ENCODE data around the gene STK33.
A peak's percentile ranks its signal among the peaks of the same experiment; 100 is the strongest.

Gene STK33

GRCh38 chr11:8375460-8375859 lies 218.6 kb downstream of the STK33 start:
- TF ChIP-seq CTCF (IDR thresholded peaks at IDR 0.05): no peak
- Histone ChIP-seq H3K4me3 (no peak overlapping the region), H3K27ac (no peak overlapping the region)
- DNase-seq (ENCODE audit: low spot score): peak; percentile 8

- peak; percentile 29 for DNase-seq (ENCODE audit: low spot score)
- Histone ChIP-seq H3K4me3 (no peak overlapping the region), H3K27ac (no peak overlapping the region)
- no peak for TF ChIP-seq CTCF (IDR thresholded peaks at IDR 0.05)
Measured at GRCh38 chr11:8374716-8375115, 219.3 kb downstream of the STK33 start.

GRCh38 chr11:8373519-8374432 lies 220.3 kb downstream of the STK33 start:
- Histone ChIP-seq H3K4me3 (no peak overlapping the region), H3K27ac (no peak overlapping the region)
- DNase-seq (ENCODE audit: low spot score): peak; percentile 54
- TF ChIP-seq CTCF (IDR thresholded peaks at IDR 0.05): no peak

GRCh38 chr11:8372641-8373381 lies 221.2 kb downstream of the STK33 start:
- no peak for TF ChIP-seq CTCF (IDR thresholded peaks at IDR 0.05)
- no peak overlapping the region for H3K27ac ChIP-seq
- H3K4me3 ChIP-seq: no peak overlapping the region
- DNase-seq (ENCODE audit: low spot score): peak; percentile 62

GRCh38 chr11:8371516-8371884 lies 222.5 kb downstream of the STK33 start:
- Histone ChIP-seq H3K4me3 (no peak overlapping the region), H3K27ac (no peak overlapping the region)
- no peak for DNase-seq (ENCODE audit: low spot score)
- no peak for TF ChIP-seq CTCF (IDR thresholded peaks at IDR 0.05)

GRCh38 chr11:8370812-8371515 lies 223.1 kb downstream of the STK33 start:
- Histone ChIP-seq H3K27ac (no peak overlapping the region), H3K4me3 (no peak overlapping the region)
- no peak for DNase-seq (ENCODE audit: low spot score)
- no peak for TF ChIP-seq CTCF (IDR thresholded peaks at IDR 0.05)
